Activated naive CD4-positive, alpha-beta T cell treated with anti-CD3 and anti-CD28 coated beads, Interleukin-2, amount 10 ng/mL, durations not matched to agents 7 days and 5 days (primary cell): ENCODE data around the gene PROSER2.

ENCODE experiments used
- CTCF ChIA-PET: fragments of 350-600 bp; sonication (Branson Sonifier 250); formaldehyde crosslinking; loops from one replicate; lab custom pipeline; 2021; ENCODE audit warnings: antibody characterized with exemption; lab: Charles Lee
- DNase-seq: peaks from one replicate; pipeline ENCODE4 v3.0.0-alpha.2; 2020
- H3K27ac Mint-ChIP-seq: one replicate; pipeline ENCODE4 v1.8.0; 2021; ENCODE audit warnings: mild to moderate bottlenecking, moderate library complexity, mixed read lengths
- H3K27me3 Mint-ChIP-seq: one replicate; pipeline ENCODE4 v1.8.0; 2021; ENCODE audit warnings: mild to moderate bottlenecking, mixed read lengths
- H3K36me3 Mint-ChIP-seq: one replicate; pipeline ENCODE4 v1.8.0; 2021; ENCODE audit warnings: mixed read lengths
- H3K4me1 Mint-ChIP-seq: one replicate; pipeline ENCODE4 v1.8.0; 2021; ENCODE audit warnings: mixed read lengths
- H3K4me3 Mint-ChIP-seq: one replicate; pipeline ENCODE4 v1.8.0; 2021; ENCODE audit warnings: mild to moderate bottlenecking, moderate library complexity, mixed read lengths
- H3K9me3 Mint-ChIP-seq: one replicate; pipeline ENCODE4 v1.8.0; 2021; ENCODE audit warnings: mixed read lengths

The PROSER2 gene

DNA sequence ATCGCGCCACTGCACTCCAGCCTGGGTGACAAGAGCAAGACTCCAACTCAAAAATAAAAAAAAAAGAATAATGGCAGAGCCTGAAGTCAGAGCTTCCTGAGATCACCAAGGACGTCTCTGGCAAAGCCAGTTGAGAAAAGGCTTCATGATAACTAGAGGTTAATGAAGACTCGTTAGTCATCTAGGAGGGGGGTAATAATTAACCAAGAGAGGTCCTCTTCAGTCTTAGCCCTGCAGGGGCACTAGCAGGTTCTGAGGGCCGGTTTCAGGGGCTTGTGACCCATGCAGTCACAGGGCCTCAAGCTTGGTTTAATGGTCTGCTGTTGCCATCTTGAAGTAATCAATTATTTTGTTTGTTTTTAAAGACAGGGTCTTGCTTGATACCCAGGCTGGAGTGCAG, 28.6 kb upstream of the PROSER2 start:
- H3K4me1 Mint-ChIP-seq, result no peaks in the 10 kb centered on the region
- no peak overlapping the region for H3K27ac Mint-ChIP-seq
- H3K4me3 Mint-ChIP-seq, result no peak overlapping the region
- no peak for DNase-seq
- peaks cover 26% of the 10 kb centered on the region for H3K27me3 Mint-ChIP-seq
- no peaks in the 10 kb centered on the region for H3K36me3 Mint-ChIP-seq
- H3K9me3 Mint-ChIP-seq, result no peaks in the 10 kb centered on the region
- CTCF ChIA-PET, result interaction anchor here (0.6 to 1.2 kb wide), 2 partner anchors 25 to 527 kb away, joined by 3 to 4 read pairs; no protein-coding TSS in a partner anchor

DNA sequence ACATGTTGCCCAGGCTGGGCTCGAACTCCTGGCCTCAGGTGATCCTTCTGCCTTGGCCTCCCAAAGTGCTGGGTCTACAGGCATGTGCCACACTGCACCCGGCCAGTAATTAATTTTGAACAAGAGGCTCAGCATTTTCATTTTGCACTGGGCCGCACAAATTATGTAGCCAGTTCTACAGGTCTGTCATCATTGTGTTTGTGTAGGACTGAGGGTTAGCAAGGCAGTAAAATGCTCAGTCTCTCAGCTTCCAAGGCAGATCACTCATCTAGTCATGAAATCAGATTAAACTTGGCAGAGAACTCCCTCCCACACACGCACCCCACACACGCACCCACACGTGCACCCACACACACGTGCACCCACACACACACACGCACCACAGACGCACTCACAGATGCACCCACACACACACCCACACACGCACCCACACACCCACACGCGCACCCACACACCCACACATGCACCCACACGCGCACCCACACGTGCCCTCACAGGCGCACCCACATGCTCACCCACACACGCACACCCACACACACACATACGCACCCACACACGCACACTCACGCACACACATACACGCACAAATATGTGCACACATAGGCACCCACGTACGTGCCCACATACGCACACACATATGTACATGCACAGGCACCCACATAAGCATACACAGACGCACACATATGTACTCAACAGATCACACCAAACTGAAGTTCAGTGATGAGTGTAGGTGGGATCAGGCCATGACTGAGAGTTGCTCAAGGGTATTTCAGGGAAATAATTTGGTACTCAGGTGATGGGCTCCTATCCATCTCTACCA, 27.8 kb upstream of the PROSER2 start:
- H3K9me3 Mint-ChIP-seq, result no peaks in the 10 kb centered on the region
- no peak overlapping the region for H3K4me3 Mint-ChIP-seq

DNA sequence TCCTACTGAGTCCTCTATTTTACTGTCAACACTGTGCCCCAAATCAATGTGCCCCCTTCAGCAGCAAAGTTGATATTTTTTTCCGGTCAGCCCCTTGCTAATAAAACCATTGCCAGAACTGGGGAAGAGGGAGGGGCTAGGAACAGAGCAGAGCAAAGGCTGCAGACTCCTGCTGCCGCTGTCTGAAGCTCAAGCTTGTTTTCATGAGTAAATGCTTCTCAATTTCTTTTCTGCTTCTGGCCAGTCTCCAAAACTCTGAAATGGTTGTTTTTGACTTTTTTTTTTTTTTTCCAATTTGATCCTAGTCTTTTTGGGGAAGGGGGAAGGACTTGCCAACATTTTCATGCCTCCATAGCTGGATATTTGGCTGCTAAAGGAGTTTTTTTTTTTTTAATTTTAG, 26.7 kb upstream of the PROSER2 start:
- DNase-seq, result no peak
- no peak overlapping the region for H3K4me3 Mint-ChIP-seq
- CTCF ChIA-PET, result interaction anchor here (1.2 kb wide), 1 partner anchor 13 kb away, joined by 3 read pairs; no protein-coding TSS in a partner anchor
- H3K4me1 Mint-ChIP-seq, result no peaks in the 10 kb centered on the region
- no peaks in the 10 kb centered on the region for H3K36me3 Mint-ChIP-seq
- H3K27ac Mint-ChIP-seq, result no peak overlapping the region
- peaks cover 11% of the 10 kb centered on the region for H3K27me3 Mint-ChIP-seq
- no peaks in the 10 kb centered on the region for H3K9me3 Mint-ChIP-seq

More for the DNA sequence above, 27.8 kb upstream of the PROSER2 start:
- Mint-ChIP-seq H3K36me3 (no peaks in the 10 kb centered on the region), H3K27me3 (peaks cover 20% of the 10 kb centered on the region), H3K4me1 (no peaks in the 10 kb centered on the region), H3K27ac (peak overlapping the region; percentile 17)
- CTCF ChIA-PET, result interaction anchor here (0.6 to 1.2 kb wide), 3 partner anchors 12 to 526 kb away, joined by 3 to 4 read pairs (median 3); no protein-coding TSS in a partner anchor
- DNase-seq, result no peak

DNA sequence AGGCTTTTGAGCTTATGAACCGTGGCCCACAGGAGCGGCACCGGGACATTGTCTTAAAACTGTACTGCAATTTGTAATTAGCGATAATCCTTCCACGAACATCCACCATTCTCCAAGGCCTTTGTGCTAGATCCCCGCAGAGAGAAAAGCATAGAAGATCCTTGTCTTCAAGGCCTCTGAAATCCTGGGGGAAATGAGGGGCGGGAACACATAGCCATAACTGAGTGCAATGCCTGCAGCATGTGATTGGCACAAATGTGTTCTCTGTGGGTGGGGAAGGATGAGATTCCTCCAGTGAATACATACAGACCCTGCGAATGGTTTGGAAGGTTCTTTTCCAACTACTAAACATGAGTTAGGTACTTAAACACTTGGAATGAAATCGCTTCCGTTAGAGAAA, 25.9 kb upstream of the PROSER2 start:
- H3K27ac Mint-ChIP-seq, result no peak overlapping the region
- DNase-seq, result no peak
- CTCF ChIA-PET, result no interaction called here
- H3K36me3 Mint-ChIP-seq, result no peaks in the 10 kb centered on the region
- H3K9me3 Mint-ChIP-seq, result no peaks in the 10 kb centered on the region
- no peaks in the 10 kb centered on the region for H3K4me1 Mint-ChIP-seq
- H3K27me3 Mint-ChIP-seq, result peaks cover 11% of the 10 kb centered on the region
- no peak overlapping the region for H3K4me3 Mint-ChIP-seq

DNA sequence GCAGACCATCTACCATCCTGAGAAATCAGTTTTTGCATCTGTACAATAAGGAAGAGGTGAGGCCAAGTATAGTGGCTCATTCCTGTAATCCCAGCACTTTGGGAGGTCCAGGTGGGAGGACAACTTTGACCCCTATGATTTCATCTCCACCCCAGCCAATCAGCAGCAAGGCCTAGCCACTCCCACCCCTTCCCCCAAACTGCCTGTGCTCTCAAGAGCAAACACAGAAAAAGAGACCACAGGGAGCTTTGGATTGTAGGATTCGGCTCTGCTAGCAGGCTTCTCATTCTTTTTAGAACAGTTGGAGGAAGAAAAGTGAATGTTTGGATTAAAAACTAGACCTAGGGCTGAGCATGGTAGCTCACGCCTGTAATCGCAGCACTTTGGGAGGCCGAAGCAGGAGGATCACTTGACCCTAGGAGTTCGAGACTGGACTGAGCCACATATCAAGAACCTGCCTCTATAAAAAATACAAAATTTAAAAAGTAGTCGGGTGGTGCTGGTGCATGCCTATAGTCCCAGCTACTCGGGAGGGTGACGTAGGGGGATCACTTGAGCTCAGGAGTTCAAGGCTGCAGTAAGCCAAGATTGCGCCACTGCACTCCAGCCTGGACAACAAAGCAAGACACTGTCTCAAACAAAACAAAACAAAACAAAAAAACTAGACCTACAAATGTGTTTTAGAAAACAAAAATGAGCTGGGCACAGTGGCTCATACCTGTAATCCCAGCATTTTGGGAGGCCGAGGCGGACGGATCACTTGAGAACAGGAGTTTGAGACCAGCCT, 25.1 kb upstream of the PROSER2 start:
- DNase-seq, result no peak
- Mint-ChIP-seq H3K36me3 (no peaks in the 10 kb centered on the region), H3K9me3 (no peaks in the 10 kb centered on the region)

DNA sequence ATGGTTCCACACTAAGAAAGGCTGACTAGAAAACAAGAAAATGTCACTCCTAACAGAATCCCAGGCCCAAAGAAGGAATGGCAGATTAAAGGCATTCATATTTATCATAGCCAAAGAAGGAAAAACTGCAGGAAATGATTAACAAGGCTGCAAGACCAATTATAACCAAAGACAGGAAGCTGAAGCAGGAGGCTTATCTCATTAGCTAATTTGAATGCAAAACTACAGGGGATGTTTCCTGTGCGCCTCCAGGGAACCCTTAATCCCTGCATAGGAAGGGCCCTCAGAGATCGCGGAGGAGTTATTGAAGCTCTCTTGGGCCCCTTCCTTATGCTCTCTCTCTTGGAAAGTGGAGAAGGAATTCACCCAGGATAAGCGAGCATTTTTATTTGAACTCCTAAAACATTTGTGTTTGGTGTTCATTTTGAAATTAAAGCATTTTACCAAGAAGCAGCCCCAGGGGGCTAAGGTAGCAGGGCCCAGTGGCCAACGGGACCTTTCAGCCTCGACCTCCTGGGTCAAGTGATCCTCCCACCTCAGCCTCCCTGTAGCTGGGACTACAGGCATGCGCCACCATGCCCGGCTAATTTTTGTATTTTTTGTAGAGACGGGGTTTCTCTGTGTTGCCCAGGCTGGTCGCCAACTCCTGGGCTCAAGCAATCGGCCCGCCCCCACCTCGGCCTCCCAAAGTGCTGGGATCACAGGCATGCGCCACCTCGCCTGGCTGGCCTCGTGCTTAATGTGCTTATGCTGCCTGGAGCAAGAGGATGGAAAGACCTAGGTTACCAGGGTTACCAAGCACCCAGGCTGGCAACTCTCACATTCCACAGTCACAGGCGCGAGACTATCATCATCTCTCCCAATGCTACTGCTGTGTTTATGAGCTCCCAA, 24.1 kb upstream of the PROSER2 start:
- H3K27me3 Mint-ChIP-seq, result peaks cover 6% of the 10 kb centered on the region
- no peak overlapping the region for H3K4me3 Mint-ChIP-seq
- DNase-seq, result no peak
- H3K4me1 Mint-ChIP-seq, result no peaks in the 10 kb centered on the region
- H3K27ac Mint-ChIP-seq, result peak overlapping the region; percentile 24
- H3K36me3 Mint-ChIP-seq, result no peaks in the 10 kb centered on the region
- H3K9me3 Mint-ChIP-seq, result no peaks in the 10 kb centered on the region
- CTCF ChIA-PET, result interaction anchor here (0.5 to 2.2 kb wide), 4 partner anchors 16 to 36 kb away, joined by 3 to 6 read pairs (median 4); no protein-coding TSS in a partner anchor

More for the DNA sequence above, 25.1 kb upstream of the PROSER2 start:
- H3K4me1 Mint-ChIP-seq, result no peaks in the 10 kb centered on the region
- CTCF ChIA-PET, result interaction anchor here (1.1 to 2.2 kb wide), 3 partner anchors 15 to 24 kb away, joined by 3 to 6 read pairs (median 5); no protein-coding TSS in a partner anchor
- peaks cover 11% of the 10 kb centered on the region for H3K27me3 Mint-ChIP-seq
- no peak overlapping the region for H3K27ac Mint-ChIP-seq
- H3K4me3 Mint-ChIP-seq, result no peak overlapping the region

DNA sequence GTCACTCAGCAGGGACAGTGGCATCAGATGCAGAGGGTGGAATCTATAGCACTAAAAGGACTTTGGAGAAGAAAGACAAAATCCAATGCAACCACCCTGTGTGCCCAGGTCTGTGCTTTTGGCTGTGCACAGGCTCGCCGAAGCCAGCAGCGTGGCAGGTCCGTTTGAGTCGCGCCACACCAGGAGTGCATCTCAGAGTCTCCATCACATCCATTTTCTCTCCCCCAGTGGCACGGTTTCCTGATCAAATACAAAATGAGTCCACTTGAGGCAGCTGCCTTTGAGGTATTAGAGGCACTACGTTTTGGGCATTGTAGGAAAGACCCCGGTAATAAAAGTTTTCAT, 23.4 kb upstream of the PROSER2 start:
- H3K9me3 Mint-ChIP-seq, result no peaks in the 10 kb centered on the region
- peak overlapping the region; percentile 24 for H3K27ac Mint-ChIP-seq
- no peak overlapping the region for H3K4me3 Mint-ChIP-seq
- CTCF ChIA-PET, result interaction anchor here (2.2 kb wide), 1 partner anchor 20 kb away, joined by 6 read pairs; no protein-coding TSS in a partner anchor
- no peaks in the 10 kb centered on the region for H3K36me3 Mint-ChIP-seq
- H3K27me3 Mint-ChIP-seq, result peaks cover 6% of the 10 kb centered on the region
- no peak for DNase-seq
- no peaks in the 10 kb centered on the region for H3K4me1 Mint-ChIP-seq

DNA sequence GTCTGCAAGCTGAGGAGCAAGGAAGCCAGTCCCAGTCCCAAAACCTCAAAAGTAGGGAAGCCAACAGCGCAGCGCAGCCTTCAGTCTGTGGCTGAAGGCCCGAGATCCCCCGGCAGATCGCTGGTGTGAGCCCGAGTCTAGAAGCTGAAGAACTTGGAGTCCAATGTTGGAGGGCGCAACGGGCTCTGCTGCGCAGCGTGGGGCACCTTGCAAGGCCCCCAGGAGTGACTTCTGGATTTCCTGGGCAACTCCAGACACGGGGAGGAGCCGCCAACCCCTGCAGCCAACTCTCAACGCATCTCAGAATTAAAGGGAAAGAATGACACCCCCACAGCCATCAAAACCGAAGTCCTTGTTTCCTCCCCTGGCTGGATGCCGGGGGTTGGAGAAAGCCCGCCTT, 18.8 kb upstream of the PROSER2 start:
- H3K4me3 Mint-ChIP-seq, result no peak overlapping the region
- H3K9me3 Mint-ChIP-seq, result no peaks in the 10 kb centered on the region
- CTCF ChIA-PET, result no interaction called here
- no peaks in the 10 kb centered on the region for H3K4me1 Mint-ChIP-seq
- DNase-seq, result no peak
- no peaks in the 10 kb centered on the region for H3K36me3 Mint-ChIP-seq
- peaks cover 10% of the 10 kb centered on the region for H3K27me3 Mint-ChIP-seq
- H3K27ac Mint-ChIP-seq, result no peak overlapping the region

DNA sequence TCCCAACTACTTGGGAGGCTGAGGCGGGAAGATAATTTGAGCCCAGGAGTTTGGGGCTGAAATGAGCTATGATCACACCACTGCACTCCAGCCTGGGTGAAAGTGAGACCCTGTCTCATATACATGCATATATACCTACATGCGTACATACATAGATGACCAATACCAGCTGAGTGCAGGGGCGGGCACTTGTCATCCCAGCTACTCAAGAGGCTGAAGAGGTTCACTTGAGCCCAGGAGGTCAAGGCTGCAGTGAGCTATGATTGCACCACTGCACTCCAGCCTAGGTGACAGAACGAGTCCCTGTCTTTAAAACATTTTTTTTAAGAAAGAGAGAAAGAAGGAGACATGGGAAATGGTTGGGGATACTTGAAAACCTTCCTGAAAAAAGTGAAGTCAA, 17.4 kb upstream of the PROSER2 start:
- CTCF ChIA-PET, result no interaction called here
- DNase-seq, result no peak
- Mint-ChIP-seq H3K4me1 (no peaks in the 10 kb centered on the region), H3K36me3 (no peaks in the 10 kb centered on the region), H3K27ac (no peak overlapping the region), H3K9me3 (no peaks in the 10 kb centered on the region), H3K4me3 (no peak overlapping the region), H3K27me3 (peaks cover 15% of the 10 kb centered on the region)

DNA sequence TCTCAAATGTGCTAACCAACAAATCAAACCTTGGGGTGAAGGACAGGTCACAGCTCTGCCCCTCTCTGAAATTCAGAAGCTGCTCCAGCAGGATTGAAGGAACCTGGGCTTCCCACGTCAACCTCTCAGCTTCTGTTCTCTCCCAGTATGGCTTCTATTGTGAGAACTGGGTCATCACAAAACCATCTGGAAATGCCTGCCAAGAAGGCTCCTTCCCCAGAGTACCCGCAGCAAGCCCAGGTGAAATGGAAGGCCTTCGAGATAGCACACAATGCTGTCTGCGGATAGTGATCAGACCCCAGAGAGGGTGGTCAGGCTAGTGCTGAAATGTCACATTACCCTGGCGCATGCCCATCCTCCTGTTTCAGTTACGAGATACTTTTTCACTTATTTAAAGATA, 16.4 kb upstream of the PROSER2 start:
- DNase-seq, result no peak
- Mint-ChIP-seq H3K4me3 (no peak overlapping the region), H3K9me3 (no peaks in the 10 kb centered on the region), H3K27ac (no peak overlapping the region), H3K27me3 (peaks cover 15% of the 10 kb centered on the region), H3K4me1 (no peaks in the 10 kb centered on the region), H3K36me3 (no peaks in the 10 kb centered on the region)
- CTCF ChIA-PET, result no interaction called here

DNA sequence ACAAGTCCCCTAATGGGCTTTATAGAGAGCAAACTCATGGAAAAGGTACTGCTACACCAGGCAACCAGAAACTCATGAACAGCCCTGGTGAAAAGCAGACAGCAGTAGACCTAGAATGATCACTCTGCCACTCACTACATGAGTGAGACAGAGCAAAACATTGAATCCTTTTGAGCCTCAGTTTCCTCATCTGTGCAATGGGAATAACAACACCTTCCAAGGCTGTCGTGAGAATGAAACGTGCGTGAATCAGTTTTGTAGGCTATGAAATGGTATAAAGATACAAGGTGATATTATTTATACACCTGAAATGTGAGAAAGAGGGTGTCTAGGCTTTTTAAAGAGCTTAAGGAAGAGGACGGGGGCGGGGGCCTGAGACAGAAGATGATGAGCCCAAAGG, 14.3 kb upstream of the PROSER2 start:
- Mint-ChIP-seq H3K4me1 (no peaks in the 10 kb centered on the region), H3K27ac (no peak overlapping the region), H3K27me3 (peaks cover 26% of the 10 kb centered on the region), H3K9me3 (no peaks in the 10 kb centered on the region), H3K4me3 (no peak overlapping the region), H3K36me3 (no peaks in the 10 kb centered on the region)
- CTCF ChIA-PET, result no interaction called here
- DNase-seq, result no peak

DNA sequence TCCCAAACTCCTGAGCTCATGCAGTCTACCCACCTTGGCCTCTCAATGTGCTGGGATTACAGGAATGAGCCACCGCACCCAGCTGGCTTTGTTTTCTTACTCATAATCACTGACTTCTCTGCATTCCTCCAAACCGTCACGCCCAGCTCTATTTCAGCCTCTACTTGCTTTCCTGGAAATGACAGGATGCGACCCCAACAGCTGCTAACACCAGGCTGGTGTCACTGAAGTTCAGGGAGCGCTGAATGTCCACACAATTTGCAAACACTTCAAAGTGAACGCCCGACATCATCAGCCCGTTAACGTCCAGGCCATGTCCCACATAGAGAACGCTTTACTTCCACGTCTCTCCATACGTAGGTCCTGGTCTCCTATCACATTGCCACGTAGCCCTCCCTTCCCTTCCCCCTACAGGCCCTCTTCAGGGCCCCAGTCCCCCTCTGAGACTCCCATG, 12.8 kb upstream of the PROSER2 start:
- Mint-ChIP-seq H3K27me3 (peaks cover 30% of the 10 kb centered on the region), H3K27ac (no peak overlapping the region), H3K4me1 (no peaks in the 10 kb centered on the region), H3K4me3 (no peak overlapping the region), H3K36me3 (no peaks in the 10 kb centered on the region), H3K9me3 (no peaks in the 10 kb centered on the region)
- no peak for DNase-seq
- CTCF ChIA-PET, result no interaction called here

DNA sequence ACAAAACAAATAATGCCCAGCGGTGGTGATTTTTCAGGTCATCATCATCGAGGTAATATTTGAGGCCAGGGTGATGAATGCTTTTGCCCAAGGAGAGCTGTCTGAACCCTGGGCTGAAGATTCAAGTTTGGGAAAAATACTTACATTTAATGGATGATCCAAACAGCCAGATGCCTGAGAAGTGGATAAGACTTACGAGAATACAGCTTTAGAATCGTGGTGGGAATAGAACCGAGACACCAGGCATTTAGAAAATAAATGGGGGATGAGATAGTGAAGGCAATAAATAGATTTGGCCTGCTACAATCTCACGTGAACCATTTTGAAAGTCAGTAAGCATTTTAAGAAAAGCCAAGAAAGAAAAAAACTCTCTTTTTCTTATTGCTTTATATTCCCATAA, 12.2 kb upstream of the PROSER2 start:
- DNase-seq, result no peak
- Mint-ChIP-seq H3K27me3 (peaks cover 28% of the 10 kb centered on the region), H3K36me3 (no peaks in the 10 kb centered on the region), H3K4me3 (no peak overlapping the region), H3K4me1 (no peaks in the 10 kb centered on the region), H3K9me3 (no peaks in the 10 kb centered on the region), H3K27ac (no peak overlapping the region)
- CTCF ChIA-PET, result interaction anchor here (1.2 kb wide), 1 partner anchor 9 kb away, joined by 4 read pairs; no protein-coding TSS in a partner anchor
